CD4-positive, alpha-beta T cell (primary cell): ENCODE results near the gene FOLR1. TPM values are rescaled to one million over a fixed set of nuclear protein-coding genes. Genes with fewer than 3 reads are reported as not detected.

Source experiments
- ATAC-seq: fragments of 200-7000 bp; cut with Tn5 transposase; one replicate; pipeline ENCODE4 v1.10.0; 2022; ENCODE audit warnings: mild to moderate bottlenecking; ENCODE audit not compliant: poor library complexity
- CTCF ChIA-PET: fragments of 350-600 bp; sonication (Branson Sonifier 250); formaldehyde crosslinking; loops from one replicate; lab custom pipeline; 2021; ENCODE audit warnings: antibody characterized with exemption, inconsistent platforms; lab: Charles Lee
- POLR2A ChIA-PET: fragments of 350-600 bp; sonication (Branson Sonifier 250); formaldehyde crosslinking; loops from one replicate; lab custom pipeline; 2021; ENCODE audit warnings: antibody characterized with exemption, inconsistent platforms; lab: Charles Lee
- DNase-seq, 14 experiments: peaks; one replicate each; pipeline ENCODE4 v3.0.0-alpha.2; 2013 to 2020; ENCODE audit warnings: mixed read lengths in 2 of 14
- H3K27ac ChIP-seq, 2 donors: one replicate each; pipeline versions ENCODE4 v1.5.1 to v1.7.0; 2013; ENCODE audit warnings: low read length in 2 of 2, low read depth in 1 of 2, mild to moderate bottlenecking in 1 of 2
- H3K27me3 ChIP-seq, 2 experiments: 1 replicate in 1 of 2; 2 replicates in 1 of 2; pipeline versions ENCODE4 v1.6.1 to v1.7.0; 2013; ENCODE audit warnings: low read length in 2 of 2, control low read depth in 1 of 2, mild to moderate bottlenecking in 1 of 2, moderate library complexity in 1 of 2; ENCODE audit not compliant: insufficient read depth in 2 of 2, control insufficient read depth in 1 of 2
- H3K36me3 ChIP-seq: one replicate; pipeline ENCODE4 v1.6.1; 2013; ENCODE audit warnings: low read length, control low read depth; ENCODE audit not compliant: insufficient read depth
- H3K4me1 ChIP-seq: one replicate; pipeline ENCODE4 v1.6.1; 2013; ENCODE audit warnings: low read length, control low read depth; ENCODE audit not compliant: insufficient read depth
- H3K4me3 ChIP-seq: one replicate; pipeline ENCODE4 v1.5.1; 2013; ENCODE audit warnings: mild to moderate bottlenecking, low read length, moderate library complexity
- H3K9me3 ChIP-seq, 2 experiments: 1 replicate in 1 of 2; 2 replicates in 1 of 2; pipeline versions ENCODE4 v1.6.1 to v1.7.0; 2013; ENCODE audit warnings: low read length in 2 of 2, mild to moderate bottlenecking in 2 of 2, control low read depth in 1 of 2, moderate library complexity in 1 of 2; ENCODE audit not compliant: control insufficient read depth in 1 of 2, insufficient read depth in 1 of 2
- H3K27ac Mint-ChIP-seq: one replicate; pipeline ENCODE4 v1.8.0; 2020; ENCODE audit warnings: mixed read lengths
- H3K27me3 Mint-ChIP-seq: one replicate; pipeline ENCODE4 v1.8.0; 2021; ENCODE audit warnings: mixed read lengths
- H3K36me3 Mint-ChIP-seq: one replicate; pipeline ENCODE4 v1.8.0; 2021; ENCODE audit warnings: low read depth, mixed read lengths
- H3K4me1 Mint-ChIP-seq: one replicate; pipeline ENCODE4 v1.8.0; 2021; ENCODE audit warnings: low read depth, mixed read lengths
- H3K4me3 Mint-ChIP-seq: one replicate; pipeline ENCODE4 v1.8.0; 2020; ENCODE audit warnings: mild to moderate bottlenecking, mixed read lengths
- H3K9me3 Mint-ChIP-seq: one replicate; pipeline ENCODE4 v1.8.0; 2020; ENCODE audit warnings: mixed read lengths
- intact Hi-C, 2 experiments: fragments of 100-400 bp; cut with DNase I in 1 of 2; cut with micrococcal nuclease in 1 of 2; formaldehyde crosslinking; loops; one replicate each; pipeline versions ENCODE4 v1.15.1 to v1.9.0; 2023 to 2025; cut with DNase I, micrococcal nuclease
- total RNA-seq, 174 experiments: library from RNA in 2 of 174; stranded (reverse) in 2 of 174; gene quantifications; one replicate each; pipeline ENCODE4 v1.2.3 and lab custom pipeline; 2021 to 2026
- TF ChIP-seq, protein P1 (sequence below): fragments of 200-600 bp; IDR thresholded peaks from one replicate; pipeline ENCODE4 v1.8.0; 2022; ENCODE audit warnings: antibody characterized with exemption, mild to moderate bottlenecking

The FOLR1 gene
- total RNA-seq, 2 experiments from 2014 or later: not detected

DNA sequence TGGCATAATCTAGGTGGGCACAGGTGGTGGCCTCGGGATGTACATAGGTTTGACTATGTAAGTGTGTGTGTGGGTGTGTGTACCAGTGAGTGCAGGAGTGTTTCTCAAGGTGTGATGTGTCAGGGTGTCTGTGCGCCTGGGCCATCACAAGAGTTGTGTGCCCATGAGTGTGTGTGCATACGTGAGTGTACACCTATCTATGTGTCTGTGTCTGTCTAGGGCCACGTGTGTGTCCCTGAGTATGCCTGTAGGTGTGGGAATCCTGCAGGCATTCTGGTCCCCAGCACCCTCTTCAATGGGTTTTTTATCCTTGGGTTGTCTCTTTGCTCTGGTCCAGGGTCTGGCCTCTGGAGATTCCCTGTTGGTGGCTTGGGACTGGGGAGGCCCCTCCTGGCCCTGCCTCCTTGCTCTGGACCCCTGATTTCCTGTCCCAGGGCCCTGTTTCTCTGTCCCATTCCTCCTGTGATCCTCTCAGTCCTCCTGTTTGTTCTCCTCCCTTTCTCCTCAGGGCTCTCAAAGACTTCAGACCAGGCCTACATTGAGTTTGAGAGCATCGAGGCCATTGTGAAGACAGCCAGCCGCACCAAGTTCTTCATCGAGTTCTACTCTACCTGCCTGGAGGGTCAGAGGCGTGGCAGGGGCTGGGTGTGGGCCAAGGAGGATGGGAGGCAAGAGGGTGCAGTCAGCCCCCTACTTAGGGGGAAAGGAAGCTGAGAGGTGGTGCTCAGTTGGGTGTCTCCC, 42.0 kb downstream of the FOLR1 start:
- no peak overlapping the region for H3K4me3 Mint-ChIP-seq
- ChIA-PET CTCF (no interaction called here), POLR2A (interaction anchor here (0.9 kb wide), 1 partner anchor 9 kb away, joined by 4 read pairs; the partner anchor contains the start of gene INPPL1)
- intact Hi-C loops: no loop called here
- H3K4me1 Mint-ChIP-seq: peaks cover 3% of the 10 kb centered on the region
- Histone ChIP-seq H3K36me3 (peaks cover 81% of the 10 kb centered on the region), H3K9me3 (no peaks in the 10 kb centered on the region), H3K4me3 (no peak overlapping the region), H3K4me1 (no peaks in the 10 kb centered on the region), H3K27ac (no peak overlapping the region), H3K27me3 (peaks cover 0 to 3% of the 10 kb centered on the region in 2 experiments)
- no peaks in the 10 kb centered on the region for H3K9me3 Mint-ChIP-seq
- DNase-seq (no peak), ATAC-seq (no peak)
- peaks cover 3% of the 10 kb centered on the region for H3K27me3 Mint-ChIP-seq
- peak overlapping the region; percentile 13 for H3K27ac Mint-ChIP-seq
- H3K36me3 Mint-ChIP-seq: peaks cover 80% of the 10 kb centered on the region
- TF ChIP-seq, protein P1, sequence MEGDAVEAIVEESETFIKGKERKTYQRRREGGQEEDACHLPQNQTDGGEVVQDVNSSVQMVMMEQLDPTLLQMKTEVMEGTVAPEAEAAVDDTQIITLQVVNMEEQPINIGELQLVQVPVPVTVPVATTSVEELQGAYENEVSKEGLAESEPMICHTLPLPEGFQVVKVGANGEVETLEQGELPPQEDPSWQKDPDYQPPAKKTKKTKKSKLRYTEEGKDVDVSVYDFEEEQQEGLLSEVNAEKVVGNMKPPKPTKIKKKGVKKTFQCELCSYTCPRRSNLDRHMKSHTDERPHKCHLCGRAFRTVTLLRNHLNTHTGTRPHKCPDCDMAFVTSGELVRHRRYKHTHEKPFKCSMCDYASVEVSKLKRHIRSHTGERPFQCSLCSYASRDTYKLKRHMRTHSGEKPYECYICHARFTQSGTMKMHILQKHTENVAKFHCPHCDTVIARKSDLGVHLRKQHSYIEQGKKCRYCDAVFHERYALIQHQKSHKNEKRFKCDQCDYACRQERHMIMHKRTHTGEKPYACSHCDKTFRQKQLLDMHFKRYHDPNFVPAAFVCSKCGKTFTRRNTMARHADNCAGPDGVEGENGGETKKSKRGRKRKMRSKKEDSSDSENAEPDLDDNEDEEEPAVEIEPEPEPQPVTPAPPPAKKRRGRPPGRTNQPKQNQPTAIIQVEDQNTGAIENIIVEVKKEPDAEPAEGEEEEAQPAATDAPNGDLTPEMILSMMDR: no peak

DNA sequence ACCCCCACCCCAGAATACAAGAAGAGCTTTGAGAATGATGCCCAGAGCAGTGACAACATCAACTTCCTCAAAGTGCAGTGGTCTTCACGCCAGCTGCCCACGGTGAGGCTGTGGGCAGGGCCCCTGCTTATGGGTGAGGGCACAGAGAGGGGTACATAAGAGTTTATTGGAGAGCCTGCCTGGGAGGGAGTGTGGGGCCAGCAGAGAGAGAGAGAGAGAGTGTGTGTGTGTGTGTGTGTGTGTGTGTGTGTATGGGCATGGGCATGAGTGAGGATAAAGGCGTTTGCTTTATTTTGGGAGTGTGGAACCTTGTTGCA, 42.5 kb downstream of the FOLR1 start:
- no peaks in the 10 kb centered on the region for H3K9me3 Mint-ChIP-seq
- H3K27ac Mint-ChIP-seq: peak overlapping the region; percentile 13

DNA sequence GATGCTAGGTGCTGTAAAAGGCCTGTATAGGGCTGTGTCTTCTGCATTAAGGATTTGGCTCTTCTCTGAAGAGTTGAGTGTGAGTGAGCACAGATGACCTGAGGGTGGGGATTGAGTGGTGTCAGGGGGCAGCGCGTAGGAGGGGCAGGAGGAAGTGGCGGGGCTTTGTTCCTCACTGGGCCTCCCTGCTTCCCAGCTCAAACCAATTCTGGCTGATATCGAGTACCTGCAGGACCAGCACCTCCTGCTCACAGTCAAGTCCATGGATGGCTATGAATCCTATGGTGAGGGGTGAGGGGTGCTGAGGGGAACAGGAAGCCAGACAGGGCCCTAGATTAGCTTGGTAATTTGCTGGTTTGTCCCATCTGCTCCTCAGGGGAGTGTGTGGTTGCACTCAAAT, 43.0 kb downstream of the FOLR1 start:
- H3K4me1 Mint-ChIP-seq: peaks cover 3% of the 10 kb centered on the region
- H3K27me3 Mint-ChIP-seq: peaks cover 10% of the 10 kb centered on the region
- ChIA-PET POLR2A (interaction anchor here (0.9 kb wide), 1 partner anchor 10 kb away, joined by 4 read pairs; the partner anchor contains the start of gene INPPL1), CTCF (no interaction called here)
- peak overlapping the region; percentile 6 for H3K27ac Mint-ChIP-seq
- TF ChIP-seq, protein P1: no peak
- peaks cover 6% of the 10 kb centered on the region for H3K4me1 ChIP-seq
- H3K4me3 ChIP-seq: no peak overlapping the region
- H3K36me3 Mint-ChIP-seq: peaks cover 70% of the 10 kb centered on the region
- intact Hi-C loops: no loop called here
- H3K9me3 Mint-ChIP-seq: no peaks in the 10 kb centered on the region
- H3K27me3 ChIP-seq: peaks cover 5 to 9% of the 10 kb centered on the region in 2 experiments
- H3K4me3 Mint-ChIP-seq: no peak overlapping the region
- no peaks in the 10 kb centered on the region for H3K9me3 ChIP-seq
- no peak overlapping the region for H3K27ac ChIP-seq
- ATAC-seq (no peak), DNase-seq (no peak)
- H3K36me3 ChIP-seq: peaks cover 71% of the 10 kb centered on the region

More for the DNA sequence above, 42.5 kb downstream of the FOLR1 start:
- Mint-ChIP-seq H3K4me1 (peaks cover 3% of the 10 kb centered on the region), H3K4me3 (no peak overlapping the region), H3K36me3 (peaks cover 75% of the 10 kb centered on the region), H3K27me3 (peaks cover 8% of the 10 kb centered on the region)
- no peak overlapping the region for H3K27ac ChIP-seq
- intact Hi-C loops: no loop called here
- peaks cover 4% of the 10 kb centered on the region for H3K4me1 ChIP-seq
- POLR2A ChIA-PET: interaction anchor here (0.9 kb wide), 1 partner anchor 9 kb away, joined by 4 read pairs; the partner anchor contains the start of gene INPPL1
- peaks cover 3 to 8% of the 10 kb centered on the region in 2 experiments for H3K27me3 ChIP-seq
- H3K36me3 ChIP-seq: peaks cover 76% of the 10 kb centered on the region
- CTCF ChIA-PET: no interaction called here
- TF ChIP-seq, protein P1: no peak
- no peaks in the 10 kb centered on the region for H3K9me3 ChIP-seq
- ATAC-seq (no peak), DNase-seq (no peak)
- no peak overlapping the region for H3K4me3 ChIP-seq
